COLO668 (cell line): ENCODE data around the gene LIMD2.
"Not testable (repeated sequence)": the region's sequence is repeated elsewhere in the genome, so short reads cannot be mapped to it uniquely, and the experiment has no call there.

Experiments
- DNase-seq: peaks from one replicate; lab custom pipeline; 2025; ENCODE audit not compliant: unreplicated experiment; lab: John Stamatoyannopoulos, UW

Gene LIMD2

GRCh38 chr17:63699638-63700527, at the start of gene LIMD2:
Gene LIMD2 (minus strand): TSS chr17:63700125. CDS start chr17:63699298, 827 bp downstream.
- peak; percentile 42 for DNase-seq

DNA sequence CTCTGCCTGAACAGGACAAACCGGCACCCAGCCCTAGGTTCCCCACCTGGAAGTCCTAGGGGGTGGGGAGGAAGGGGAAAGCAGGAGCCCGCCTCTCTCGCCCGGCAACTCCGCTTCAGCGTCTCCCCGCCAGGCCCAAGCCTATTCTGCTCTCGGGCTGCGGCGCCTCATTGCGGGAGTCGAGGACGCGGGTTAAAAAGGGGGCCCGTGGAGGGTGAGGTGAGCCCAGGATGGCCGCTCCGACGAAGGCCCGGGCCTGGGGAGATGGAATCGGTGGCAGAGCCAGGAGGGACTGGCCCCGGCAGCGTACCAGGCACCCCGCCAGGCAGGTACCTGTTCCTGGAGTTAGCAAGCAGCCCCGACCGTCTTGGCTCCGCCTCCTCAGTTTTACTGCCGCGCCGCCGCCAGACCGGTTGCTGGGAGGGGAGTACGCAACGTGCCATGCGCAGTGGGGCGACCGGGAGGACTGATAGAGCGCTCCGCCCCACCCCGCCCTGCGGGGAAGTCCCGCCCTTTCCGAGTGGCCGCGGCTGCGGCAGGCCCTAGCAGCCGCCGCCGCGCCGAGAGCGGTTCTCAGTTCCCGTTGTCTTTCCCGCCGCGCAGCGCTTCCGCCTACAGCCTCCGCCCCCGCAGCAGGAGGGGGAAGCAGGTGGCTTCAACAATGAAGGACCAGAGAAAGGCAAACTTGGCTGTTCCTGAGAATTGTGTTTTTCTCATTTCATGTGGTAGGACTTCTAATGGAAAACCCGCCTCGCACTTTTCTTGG, 41.7 kb upstream of the LIMD2 start, which contains the start of gene STRADA:
STRADA (minus strand) TSS at position 392 of the 766 bp plus-strand sequence. CDS start 13,430 bp downstream, outside the sequence.
- peak; percentile 97 for DNase-seq

GRCh38 chr17:63741143-63741407, 41.1 kb upstream of the LIMD2 start:
- no peak for DNase-seq

GRCh38 chr17:63740464-63741142, 40.7 kb upstream of the LIMD2 start:
- no peak for DNase-seq

DNA sequence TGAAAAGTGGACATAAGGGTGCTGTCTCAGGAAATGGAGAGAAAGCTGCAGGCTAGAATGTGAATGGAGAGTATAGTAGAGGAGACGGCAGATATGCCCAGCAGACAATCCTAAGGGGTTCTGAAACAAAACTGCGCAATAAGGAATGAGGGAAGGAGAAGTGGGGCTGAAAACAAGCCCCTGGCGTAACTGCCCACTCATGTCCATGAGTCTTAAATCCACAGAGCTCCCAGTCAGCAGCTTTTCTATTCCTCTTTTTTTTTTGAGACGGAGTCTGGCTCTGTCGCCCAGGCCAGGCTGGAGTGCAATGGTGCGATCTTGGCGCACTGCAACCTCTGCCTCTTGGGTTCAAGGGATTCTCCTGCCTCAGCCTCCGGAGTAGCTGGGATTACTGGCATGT, 35.8 kb upstream of the LIMD2 start:
- DNase-seq: no peak

- no peak for DNase-seq
Observed at GRCh38 chr17:63722403-63722802, 22.5 kb upstream of the LIMD2 start.

GRCh38 chr17:63720194-63720593, 20.3 kb upstream of the LIMD2 start:
- DNase-seq: not testable (repeated sequence)

DNA sequence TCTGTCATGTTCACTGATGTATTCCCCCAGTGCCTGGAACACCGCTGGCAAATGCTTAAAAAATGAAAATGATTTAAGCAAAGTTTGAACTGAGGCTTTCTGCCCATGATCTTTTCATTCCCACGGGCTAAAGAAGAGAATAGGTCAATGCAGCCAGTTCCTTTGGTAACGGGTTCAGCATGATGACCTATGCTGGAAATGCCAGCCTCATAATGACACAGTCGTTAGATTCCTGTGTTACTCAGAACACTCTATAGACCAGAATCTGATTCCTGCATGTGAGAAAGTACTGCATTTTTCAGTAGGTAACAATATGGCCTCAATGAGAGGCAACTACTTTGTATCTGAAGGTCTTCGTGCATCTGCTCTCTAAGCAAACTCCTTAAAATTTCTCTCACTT, 19.1 kb upstream of the LIMD2 start:
- no peak for DNase-seq

GRCh38 chr17:63716426-63716825, 16.5 kb upstream of the LIMD2 start:
- no peak for DNase-seq

DNA sequence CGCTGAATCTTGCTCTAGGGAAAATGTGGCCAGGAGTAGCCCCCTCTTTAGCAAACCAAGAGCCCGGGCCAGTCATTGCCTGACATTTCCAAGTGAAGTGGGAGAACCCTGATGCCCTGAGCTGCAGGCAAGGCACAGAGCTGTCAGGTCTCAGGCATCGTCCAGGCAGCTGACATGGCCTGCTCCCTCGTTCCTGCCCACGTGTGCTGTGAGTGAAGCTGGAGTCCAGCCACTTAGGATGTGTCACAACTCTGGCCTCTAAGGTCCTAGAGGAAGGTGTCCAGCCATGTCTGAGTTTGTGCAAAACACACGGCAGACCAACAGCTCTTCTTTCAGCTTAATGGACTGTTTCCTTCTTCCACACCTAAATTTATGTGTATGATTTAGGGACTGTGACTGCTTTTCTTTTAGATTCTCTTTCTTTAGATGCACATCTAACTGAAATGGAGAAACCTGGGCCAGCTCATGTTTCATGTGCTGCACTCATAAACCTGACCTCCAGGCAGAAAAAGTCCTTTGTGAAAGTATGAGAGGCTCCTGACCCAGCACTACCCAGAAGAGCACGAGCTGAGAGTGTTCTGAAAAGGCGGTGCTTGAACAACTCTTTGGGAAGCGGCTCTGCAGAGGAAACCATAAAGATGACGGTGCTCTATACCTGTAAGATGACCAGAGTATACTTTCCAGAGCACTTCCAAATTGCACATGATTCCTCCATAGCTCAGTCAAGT, 14.8 kb upstream of the LIMD2 start:
- no peak for DNase-seq

DNA sequence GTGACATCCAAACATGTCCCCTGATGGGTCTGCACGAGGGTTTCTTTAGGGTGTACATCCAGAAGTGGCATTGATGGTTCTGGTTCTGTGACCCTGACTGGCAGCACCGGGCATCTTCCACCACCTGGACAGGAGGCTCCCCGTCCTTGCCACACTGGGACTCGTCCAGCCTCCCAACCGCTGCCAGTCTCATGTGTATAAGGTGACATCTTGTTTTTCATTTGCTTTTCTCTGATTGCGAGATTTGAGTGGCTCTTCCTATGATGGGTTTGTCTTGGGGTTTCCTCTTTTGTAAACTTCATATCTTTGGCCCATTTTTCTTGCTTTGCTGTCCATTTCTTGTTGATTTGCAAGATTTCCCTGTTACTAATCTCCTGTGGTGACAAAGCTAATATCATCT, 9.2 kb upstream of the LIMD2 start:
- DNase-seq: no peak

DNA sequence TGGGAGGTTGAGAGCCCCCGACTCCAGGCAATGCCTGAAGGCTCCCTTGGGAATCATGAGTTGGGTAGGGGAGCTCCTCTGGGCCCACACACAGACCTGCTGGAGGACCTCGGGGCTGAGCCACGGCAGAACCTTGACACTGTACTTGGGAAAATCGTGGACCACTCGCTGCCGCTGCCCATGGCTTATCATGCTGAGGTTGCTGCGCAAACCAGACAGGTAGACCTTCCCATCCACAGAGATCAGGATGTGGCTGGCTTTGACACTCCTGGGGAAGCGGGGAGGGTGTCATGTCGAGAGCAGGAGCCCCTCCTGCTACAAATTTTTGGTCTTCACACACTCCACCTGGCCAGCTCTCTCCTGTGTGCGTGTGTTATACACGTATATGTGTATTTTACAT, 7.2 kb upstream of the LIMD2 start:
- no peak for DNase-seq

GRCh38 chr17:63706336-63707082, 6.6 kb upstream of the LIMD2 start:
- DNase-seq: no peak

GRCh38 chr17:63705657-63706056, 5.7 kb upstream of the LIMD2 start:
- DNase-seq: no peak

GRCh38 chr17:63704836-63705235, 4.9 kb upstream of the LIMD2 start:
- DNase-seq: no peak

DNA sequence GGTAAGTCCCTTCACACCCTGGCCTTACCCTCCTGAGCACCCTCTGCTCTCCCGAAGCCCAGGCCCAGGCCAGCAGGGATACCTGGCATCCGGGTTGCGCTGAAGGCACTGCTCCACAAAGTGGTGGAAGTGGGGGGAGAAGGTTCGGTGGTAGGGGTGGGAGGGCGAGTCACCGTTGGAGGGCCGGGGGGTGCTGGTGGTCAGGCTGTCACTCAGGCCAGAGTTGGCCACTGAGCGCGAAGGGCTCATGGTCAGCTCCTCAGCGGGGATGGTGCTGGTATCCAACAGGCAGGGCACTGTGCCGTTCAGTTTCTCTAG, 4.3 kb upstream of the LIMD2 start:
- DNase-seq: no peak

DNA sequence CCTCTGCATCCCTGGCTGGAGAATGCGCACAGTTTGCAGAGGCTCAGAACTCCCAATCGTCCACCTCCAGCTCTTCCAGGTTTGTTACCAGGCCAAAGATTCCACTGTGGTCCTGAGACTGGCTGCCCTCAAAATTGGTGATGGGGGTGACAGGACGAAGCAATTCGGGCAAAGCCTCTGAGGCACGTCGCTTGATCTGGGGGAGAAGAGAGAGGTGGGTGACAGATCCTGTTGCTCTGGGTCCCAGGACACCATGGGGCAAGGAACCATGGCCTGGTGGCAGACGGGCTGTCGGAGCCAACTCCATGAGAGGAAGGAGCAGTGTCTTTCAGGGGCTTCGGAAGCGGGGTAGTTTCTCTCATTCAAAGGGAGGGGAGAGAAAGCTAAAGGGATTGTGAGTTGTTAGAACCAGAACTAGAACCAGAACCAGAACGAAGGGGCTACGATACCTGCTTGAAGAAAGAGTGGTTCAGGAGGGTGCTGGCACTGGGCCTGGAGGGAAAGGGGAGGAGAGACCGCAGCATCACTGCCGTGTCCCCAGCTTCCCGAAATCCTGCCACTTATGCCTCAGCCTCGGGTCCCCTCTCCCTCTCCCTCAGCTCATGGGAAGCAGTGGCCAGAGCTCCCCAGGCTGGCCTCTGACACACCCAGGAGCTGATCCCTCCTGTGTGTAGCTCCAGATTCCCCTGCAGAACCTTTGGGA, 3.8 kb upstream of the LIMD2 start:
- no peak for DNase-seq

GRCh38 chr17:63703029-63703428, 3.1 kb upstream of the LIMD2 start:
- DNase-seq: no peak

GRCh38 chr17:63702721-63703015, 2.7 kb upstream of the LIMD2 start:
- DNase-seq: no peak
